ENCODE measurements around the gene RPL12. TPM values are rescaled to one million over a fixed set of nuclear protein-coding genes. Genes with fewer than 3 reads are reported as not detected.

Gene RPL12
- total and polyA plus RNA-seq, 2 of the 13 experiments (the other 11 are each of a cell fraction or from before 2014, with no cell fraction given), result 1,551 to 2,590 TPM

GRCh38 chr9:127428348-127428747 is 22.9 kb downstream of the RPL12 start:
- CTCF ChIA-PET (ENCODE audit: low intra/inter-chr PET ratio, low total read pairs), result no interaction called here
- in situ Hi-C loops (cut with HindIII; ENCODE audit: extremely low pct_ligation_motif_present, low pct_unique_long_range_greater_than_20kb) (no loop called here), intact Hi-C loops (cut with micrococcal nuclease; ENCODE audit: unreplicated experiment) (no loop called here)
- Histone ChIP-seq H3K4me1 (ENCODE audit: insufficient read depth, low read length) (peaks cover 17% of the 10 kb centered on the region; the same call in 1 of the 2 replicates), H2AFZ (ENCODE audit: low read length) (no peak overlapping the region), H3K9me3 (ENCODE audit: low read length) (no peaks in the 10 kb centered on the region), H3K79me2 (ENCODE audit: insufficient read depth, low read length) (peaks cover 38% of the 10 kb centered on the region), H3K4me2 (ENCODE audit: low read depth, low read length) (no peak overlapping the region), H3K36me3 (replicated peaks in 1 of 2; ENCODE audit: control insufficient read depth in 1 of 2, insufficient read depth in 2 of 2, low read length in 2 of 2) (peaks cover 12 to 23% of the 10 kb centered on the region in 2 experiments; a peak in 4 of 5 replicates), H3K4me3 (replicated peaks in 1 of 3; ENCODE audit: insufficient read depth in 1 of 3, low read depth in 2 of 3, low read length in 3 of 3) (no peak overlapping the region), H3K27me3 (ENCODE audit: control insufficient read depth in 1 of 2, insufficient read depth in 2 of 2, low read length in 2 of 2) (no peaks in the 10 kb centered on the region; a peak in 1 of 5 replicates), H3K9ac (ENCODE audit: insufficient read depth, low read depth, low read length) (no peak overlapping the region), H4K20me1 (ENCODE audit: insufficient read depth, low read length) (no peaks in the 10 kb centered on the region), H3K27ac (ENCODE audit: extremely low read length, insufficient read depth, low read length) (no peak overlapping the region)
- no peak for FAIRE-seq
- no peak for ATAC-seq
- TF ChIP-seq ZMAT3 (CRISPR knock-in tag; conservative IDR thresholded peaks at IDR 0.05), result no peak
- no peak for TF ChIP-seq REPIN1 (CRISPR knock-in tag; IDR thresholded peaks at IDR 0.05; ENCODE audit: borderline replicate concordance, low read depth)
- no peak for TF ChIP-seq HNRNPUL1 (IDR thresholded peaks at IDR 0.05; ENCODE audit: low read depth, low read length)
- no peak for TF ChIP-seq ZMYM4 (CRISPR knock-in tag; IDR thresholded peaks at IDR 0.05)
- no peak for TF ChIP-seq CBFB (CRISPR knock-in tag; IDR thresholded peaks at IDR 0.05)
- POLR2A ChIA-PET, result no interaction called here
- 100% methylated on average over 3 of the region's 3 CpGs for WGBS (ENCODE audit: low lambda C conversion rate)
- BruUV-seq (replicated peaks), result no TSS peak
- no peak for DNase-seq (ENCODE audit: low spot score)

DNA sequence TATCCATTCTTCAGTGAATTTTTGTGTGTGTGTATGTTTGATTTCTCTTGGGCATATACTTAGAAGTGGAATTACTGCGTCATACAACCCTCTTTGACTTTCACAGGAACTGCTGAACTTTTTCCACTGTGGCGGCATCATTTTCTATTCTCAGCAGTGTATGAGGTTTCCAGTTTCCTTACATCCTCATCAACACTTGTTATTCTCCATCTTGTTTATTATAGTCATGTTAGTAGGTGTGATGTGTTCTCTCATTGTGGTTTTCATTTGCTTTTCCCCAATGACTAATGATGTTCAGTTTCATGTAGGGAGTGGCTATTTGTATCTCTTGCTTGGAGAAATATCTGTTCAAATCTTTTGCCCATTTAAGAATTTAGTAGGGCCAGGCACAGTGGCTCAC is 24.4 kb downstream of the RPL12 start:
- H3K9ac ChIP-seq (ENCODE audit: insufficient read depth, low read depth, low read length), result no peak overlapping the region
- CTCF ChIA-PET (ENCODE audit: low intra/inter-chr PET ratio, low total read pairs), result no interaction called here
- no peaks in the 10 kb centered on the region; a peak in 1 of 5 replicates for H3K27me3 ChIP-seq (ENCODE audit: control insufficient read depth in 1 of 2, insufficient read depth in 2 of 2, low read length in 2 of 2)
- no peaks in the 10 kb centered on the region for H4K20me1 ChIP-seq (ENCODE audit: insufficient read depth, low read length)
- BruUV-seq (replicated peaks), result no TSS peak
- in situ Hi-C loops (cut with HindIII; ENCODE audit: extremely low pct_ligation_motif_present, low pct_unique_long_range_greater_than_20kb) (no loop called here), intact Hi-C loops (cut with micrococcal nuclease; ENCODE audit: unreplicated experiment) (no loop called here)
- H3K4me3 ChIP-seq (replicated peaks in 1 of 3; ENCODE audit: insufficient read depth in 1 of 3, low read depth in 2 of 3, low read length in 3 of 3), result no peak overlapping the region
- H3K4me1 ChIP-seq (ENCODE audit: insufficient read depth, low read length), result peaks cover 31% of the 10 kb centered on the region
- FAIRE-seq (no peak), DNase-seq (ENCODE audit: low spot score) (no peak), ATAC-seq (no peak)
- no peak overlapping the region for H2AFZ ChIP-seq (ENCODE audit: low read length)
- H3K36me3 ChIP-seq (replicated peaks in 1 of 2; ENCODE audit: control insufficient read depth in 1 of 2, insufficient read depth in 2 of 2, low read length in 2 of 2), result peaks cover 8 to 18% of the 10 kb centered on the region in 2 experiments; a peak in 4 of 5 replicates
- POLR2A ChIA-PET, result no interaction called here
- TF ChIP-seq ZNF235 (CRISPR knock-in tag; IDR thresholded peaks at IDR 0.05; ENCODE audit: borderline replicate concordance) (no peak), DPF2 (CRISPR knock-in tag; IDR thresholded peaks at IDR 0.05; ENCODE audit: borderline replicate concordance, low read depth) (no peak)
- no peak overlapping the region for H3K4me2 ChIP-seq (ENCODE audit: low read depth, low read length)
- peaks cover 52% of the 10 kb centered on the region for H3K79me2 ChIP-seq (ENCODE audit: insufficient read depth, low read length)
- WGBS (ENCODE audit: low lambda C conversion rate), result 97% methylated on average over 2 of the region's 2 CpGs
- H3K27ac ChIP-seq (ENCODE audit: extremely low read length, insufficient read depth, low read length), result no peak overlapping the region
- no peaks in the 10 kb centered on the region for H3K9me3 ChIP-seq (ENCODE audit: low read length)

All from HepG2 (cell line).